Hepatocyte (in vitro differentiated cells): ENCODE data around the gene C19orf47.

ENCODE experiments used
- CTCF ChIP-seq: fragments of 200-600 bp; sonication (generic); IDR thresholded peaks from 2 replicates; pipeline ENCODE4 v1.5.1; 2016; ENCODE audit warnings: antibody characterized with exemption, mild to moderate bottlenecking; ENCODE audit not compliant: poor library complexity
- EZH2phosphoT487 ChIP-seq: fragments of 200-600 bp; sonication (generic); IDR thresholded peaks from one replicate; pipeline ENCODE4 v1.6.1; 2018; ENCODE audit warnings: antibody characterized with exemption, mild to moderate bottlenecking, low read depth, moderate library complexity; ENCODE audit not compliant: unreplicated experiment, severe bottlenecking

DNA sequence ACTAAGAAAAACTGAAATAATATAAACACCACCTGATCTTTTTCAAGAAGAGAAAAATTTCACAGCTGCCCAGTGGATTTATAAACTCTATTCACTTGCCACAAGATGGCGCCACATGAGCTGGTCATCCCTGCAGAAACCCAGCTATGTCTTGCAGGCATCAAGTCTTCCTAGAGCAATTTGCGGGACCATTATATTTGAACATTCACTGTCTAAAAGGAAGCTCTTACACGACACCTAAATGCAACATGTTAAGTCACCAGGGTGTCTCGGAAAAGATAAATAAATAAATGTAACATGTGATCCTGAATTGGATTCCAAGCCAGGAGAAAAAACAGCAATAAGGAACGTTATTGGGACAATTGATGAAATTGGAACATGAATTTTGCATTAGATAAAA lies 42.8 kb downstream of the C19orf47 start:
- TF ChIP-seq EZH2phosphoT487 (no peak), CTCF (peak; percentile 91)
